GM19023 (cell line): Measurements from ENCODE around the gene RUVBL1.

Experiments
- ATAC-seq: cut with Tn5 transposase; IDR thresholded peaks from one replicate; pipeline ENCODE4 v1.9.1; 2021; ENCODE audit warnings: mild to moderate bottlenecking, moderate library complexity; ENCODE audit not compliant: unreplicated experiment

RUVBL1 gene

DNA sequence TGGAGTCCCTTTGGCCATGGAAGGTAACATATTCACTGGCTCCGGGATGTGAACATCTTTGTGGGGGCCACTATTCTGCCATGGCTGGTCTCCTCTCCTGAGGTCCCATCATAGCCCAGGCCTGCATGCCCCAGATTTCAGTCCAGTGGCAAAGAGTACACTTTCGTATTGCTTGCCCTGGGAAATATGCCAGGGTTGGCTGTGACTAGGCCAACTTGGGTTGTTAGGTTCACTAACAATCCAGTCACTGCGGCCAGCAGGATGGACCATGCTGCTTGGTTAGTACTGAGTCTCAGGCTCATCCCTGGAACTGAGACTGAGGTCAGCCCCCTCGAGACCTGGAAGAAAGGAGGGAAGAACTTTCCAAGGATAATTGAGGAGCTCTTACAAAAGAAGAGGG is 19.9 kb upstream of the RUVBL1 start:
- ATAC-seq, result no peak

DNA sequence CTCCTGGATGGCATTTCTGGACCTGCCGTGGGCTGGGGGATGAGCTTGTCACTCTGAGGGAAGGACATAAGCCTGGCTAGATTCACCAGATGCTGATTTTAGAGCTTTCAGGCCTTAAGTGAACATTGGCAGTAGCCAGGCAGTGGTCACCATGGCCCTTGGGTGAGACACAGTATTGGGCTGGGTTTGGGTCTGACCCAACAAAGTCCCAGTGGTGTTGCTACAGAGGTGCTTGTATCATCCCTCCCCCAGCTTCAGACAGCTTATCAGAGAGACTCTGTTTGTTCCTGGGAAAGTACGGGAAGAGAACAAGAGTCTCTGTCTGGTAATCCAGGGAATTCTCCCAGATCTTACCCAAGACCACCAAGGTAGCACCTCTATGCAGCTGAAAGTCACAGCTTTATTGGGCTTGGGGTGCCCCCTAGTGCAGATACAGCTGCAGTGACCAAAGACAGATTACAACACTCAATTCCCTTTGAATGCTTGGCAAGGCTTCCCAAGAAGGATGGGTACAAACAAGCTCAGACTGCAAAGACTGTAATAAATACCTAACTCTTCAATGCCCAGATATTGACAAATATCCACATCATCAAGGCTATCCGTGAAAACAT is 9.8 kb upstream of the RUVBL1 start:
- no peak for ATAC-seq

DNA sequence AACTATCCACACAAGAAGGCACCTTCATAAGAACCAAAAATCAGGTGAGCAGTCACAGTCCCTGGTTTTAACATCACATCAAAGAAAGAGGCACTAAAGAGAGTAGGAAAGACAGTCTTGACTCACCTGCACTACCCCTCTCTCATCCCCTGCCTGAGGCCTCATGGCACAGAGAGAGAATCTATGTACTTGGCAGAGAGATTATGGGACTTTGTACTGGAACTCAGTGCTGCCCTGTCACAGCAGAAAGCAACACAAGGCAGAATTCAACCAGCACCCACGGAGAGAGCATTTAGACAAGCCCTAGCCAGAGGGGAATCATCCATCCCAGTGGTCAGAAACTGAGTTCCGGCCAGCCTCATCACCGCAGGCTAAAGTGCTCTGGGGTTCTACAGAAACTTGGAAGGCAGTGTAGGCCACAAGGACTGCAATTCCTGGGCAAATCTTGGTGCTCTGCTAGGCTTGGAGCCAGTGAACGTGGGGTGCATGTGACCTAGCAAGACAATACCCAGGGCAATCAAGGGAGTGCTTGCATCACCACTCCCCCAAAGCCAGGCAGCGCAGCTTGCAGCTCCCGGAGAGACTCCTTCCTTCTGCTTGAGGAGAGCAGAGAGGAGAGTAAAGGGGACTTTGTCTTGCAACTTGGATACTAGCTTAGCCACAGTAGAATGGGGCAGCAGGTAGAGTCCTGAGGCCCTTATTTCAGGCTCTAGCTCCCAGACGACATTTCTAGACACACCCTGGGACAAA is 8.5 kb upstream of the RUVBL1 start:
- no peak for ATAC-seq

DNA sequence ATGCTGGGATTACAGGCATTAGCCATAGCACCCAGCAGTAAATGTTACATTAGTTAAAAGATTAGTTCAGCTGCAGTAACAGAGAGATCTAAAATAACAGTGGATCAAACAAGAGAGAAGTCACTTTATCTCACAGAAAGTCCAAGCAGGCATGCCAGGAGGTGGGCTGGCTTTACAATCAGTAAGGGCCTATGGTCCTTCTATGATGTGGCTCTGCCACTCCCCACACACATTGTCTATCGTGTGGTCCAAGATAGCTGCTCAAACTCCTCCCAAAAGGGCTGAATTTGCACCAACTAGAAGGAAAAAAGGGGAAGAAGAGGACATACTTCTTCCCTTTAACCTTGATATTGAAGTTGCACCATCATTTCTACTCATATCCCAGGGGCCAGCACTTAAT is 4.6 kb upstream of the RUVBL1 start:
- no peak for ATAC-seq

DNA sequence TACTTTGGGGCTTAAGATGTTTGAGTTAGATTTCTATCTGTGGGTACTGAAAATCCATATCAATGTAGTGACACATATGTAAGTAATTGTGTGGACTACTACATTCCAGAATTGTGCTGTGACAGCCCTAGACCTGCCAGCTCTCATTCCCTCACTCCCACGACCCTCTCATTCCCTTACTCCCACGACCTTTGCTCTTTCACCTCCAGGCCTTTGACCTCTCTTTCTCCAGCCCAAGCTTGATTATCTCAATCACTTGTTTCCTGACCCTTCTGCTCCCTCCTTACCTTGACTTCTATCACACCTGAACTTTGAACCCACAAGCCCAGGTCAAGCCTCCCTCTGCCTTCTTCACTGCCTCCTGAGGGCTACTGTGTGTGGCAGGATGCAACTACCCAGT is 3.6 kb upstream of the RUVBL1 start:
- no peak for ATAC-seq

DNA sequence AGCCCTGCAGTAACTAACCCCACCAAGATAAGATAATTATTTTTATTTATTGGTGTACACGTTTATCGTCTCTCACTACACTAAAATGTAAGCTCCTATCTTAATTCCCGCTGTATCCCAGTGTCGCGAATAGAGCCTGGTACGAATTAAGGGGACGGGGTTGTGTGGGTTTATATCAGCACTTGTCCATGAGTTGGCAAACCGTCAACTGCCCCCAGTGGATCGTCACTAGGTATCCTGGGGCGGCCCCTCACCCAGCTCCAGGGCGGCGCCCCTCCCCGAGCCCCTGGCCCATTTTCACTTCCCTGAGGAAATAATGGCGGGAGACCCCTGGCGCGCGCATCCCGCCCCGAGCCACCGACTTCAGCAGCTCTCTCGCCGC is 465 bp downstream of the RUVBL1 start:
- no peak for ATAC-seq

DNA sequence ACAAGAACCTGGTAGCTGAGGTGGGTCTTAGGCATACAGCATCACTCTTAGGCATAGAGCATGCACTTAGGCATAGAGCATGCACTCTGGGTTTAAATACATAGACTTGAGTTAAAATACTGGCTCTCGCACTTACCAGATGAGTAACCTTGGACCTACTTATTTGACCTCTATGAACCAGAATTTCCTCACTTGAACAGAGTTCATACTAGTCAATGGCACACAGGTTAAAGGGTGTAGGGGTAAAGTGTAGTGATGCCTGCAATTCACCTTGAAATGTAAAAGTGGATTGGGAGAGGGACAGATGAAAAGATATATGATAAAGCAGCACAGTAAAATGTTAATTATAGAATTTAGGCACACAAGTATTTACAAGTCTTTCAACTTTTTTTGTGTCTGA is 1.6 kb downstream of the RUVBL1 start:
- no peak for ATAC-seq

DNA sequence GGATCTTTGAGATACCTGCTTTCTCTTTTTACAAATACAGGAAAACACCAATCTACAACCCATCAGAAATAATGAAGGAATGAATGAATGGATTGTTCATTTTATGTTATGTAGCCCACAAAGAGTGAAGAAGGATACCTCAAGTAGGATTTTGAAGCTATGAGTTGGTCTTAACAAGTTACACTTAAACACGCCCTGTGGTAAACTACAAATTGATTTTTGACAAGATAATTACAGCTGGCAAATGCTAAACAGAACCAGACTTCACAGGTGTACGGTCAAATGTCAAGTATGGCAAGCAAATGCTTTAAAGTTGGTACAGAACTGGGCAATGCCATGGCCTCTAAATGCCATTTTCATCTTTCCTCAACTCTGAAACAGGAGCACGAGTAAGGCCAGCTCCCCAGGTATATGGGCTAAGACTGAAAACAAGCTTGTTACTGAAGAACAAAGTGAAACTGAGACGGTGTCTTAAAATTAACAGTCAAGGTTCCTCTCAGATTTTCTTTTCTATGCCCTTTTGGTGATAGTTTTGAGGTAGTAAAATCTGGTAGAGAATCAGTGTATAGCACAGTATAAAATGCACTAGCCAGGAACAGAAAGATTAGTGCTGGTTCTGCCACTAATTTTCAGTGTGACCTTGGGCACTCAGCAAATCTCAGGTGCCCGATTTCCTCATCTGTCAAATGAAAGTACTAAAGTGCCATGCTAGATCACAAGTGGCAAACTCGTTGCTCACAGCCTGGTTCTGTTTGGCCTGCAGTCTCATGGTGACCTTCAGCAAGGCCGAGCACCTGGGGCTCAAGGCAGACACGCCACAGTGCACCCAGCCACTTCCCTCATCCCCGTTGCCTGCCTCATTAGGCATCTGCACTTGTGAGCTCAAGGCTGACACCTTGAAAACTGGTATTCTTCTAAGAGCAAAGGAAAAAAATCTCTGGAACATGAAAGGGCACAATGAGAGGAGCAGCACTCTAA is 9.5 kb downstream of the RUVBL1 start:
- ATAC-seq, result no peak

DNA sequence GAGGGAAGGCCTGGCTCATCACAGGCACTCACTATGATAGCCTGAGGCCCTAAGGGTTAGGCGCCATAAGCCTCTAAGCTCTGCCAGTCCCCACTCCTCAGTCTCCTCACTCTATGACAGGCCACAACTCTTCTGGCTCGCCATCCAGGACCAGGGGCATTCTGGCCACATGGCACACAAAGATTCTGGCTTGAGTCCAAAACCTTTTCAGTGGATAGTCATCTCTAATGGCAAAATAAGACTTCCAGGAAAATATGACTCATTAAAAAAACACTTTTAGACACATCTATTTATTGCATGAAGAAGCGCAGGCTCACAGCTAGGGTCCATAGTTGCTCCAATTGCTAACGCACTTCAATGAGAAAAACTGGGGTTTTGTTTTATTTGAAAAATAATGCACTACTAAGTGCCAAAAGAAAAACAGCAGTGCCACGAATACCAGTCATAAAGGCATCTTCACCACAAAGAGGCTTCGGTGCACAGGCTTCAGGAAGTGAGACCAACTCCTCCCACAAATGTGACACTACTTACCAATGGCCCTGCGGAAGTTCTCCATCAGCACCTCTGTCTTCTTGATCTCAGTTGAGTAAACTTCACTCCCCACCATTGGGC is 11.1 kb downstream of the RUVBL1 start:
- no peak for ATAC-seq

DNA sequence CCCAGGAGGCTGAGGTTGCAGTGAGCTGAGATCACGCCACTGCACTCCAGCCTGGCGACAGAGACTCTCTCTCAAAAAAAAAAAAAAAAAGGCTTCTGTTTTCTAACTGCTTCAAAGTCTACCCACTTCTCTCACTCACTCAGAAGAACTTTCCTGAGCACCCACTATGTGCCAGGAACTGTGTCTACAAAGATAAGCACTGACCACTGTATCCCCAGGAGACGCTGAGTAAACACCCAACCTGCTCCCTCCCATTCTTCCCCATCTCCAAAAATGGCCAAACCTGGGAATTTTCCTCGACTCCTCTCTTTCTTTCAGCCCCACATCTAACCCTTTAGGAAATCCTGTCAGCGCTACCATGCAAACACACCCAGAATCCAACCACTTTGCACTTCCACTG is 12.5 kb downstream of the RUVBL1 start:
- no peak for ATAC-seq

DNA sequence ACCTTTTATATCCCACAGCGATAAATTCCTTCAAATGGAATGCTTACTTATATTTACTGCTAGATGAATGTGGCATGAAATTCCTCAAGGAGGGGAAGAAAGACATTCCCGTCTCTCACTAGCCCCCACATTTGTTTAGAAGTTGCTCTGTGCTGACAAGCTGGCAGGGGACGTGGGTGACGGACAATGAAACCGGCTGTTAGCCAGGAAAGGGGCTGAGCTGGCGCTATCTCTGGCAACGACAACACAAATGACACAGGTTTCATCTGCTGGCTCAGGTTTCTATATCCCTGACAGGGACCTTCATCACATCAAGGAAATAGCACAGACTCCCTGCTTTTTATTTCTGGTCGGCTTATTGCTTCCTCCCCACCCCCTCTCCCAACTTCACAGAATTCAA is 15.8 kb downstream of the RUVBL1 start:
- ATAC-seq, result no peak

DNA sequence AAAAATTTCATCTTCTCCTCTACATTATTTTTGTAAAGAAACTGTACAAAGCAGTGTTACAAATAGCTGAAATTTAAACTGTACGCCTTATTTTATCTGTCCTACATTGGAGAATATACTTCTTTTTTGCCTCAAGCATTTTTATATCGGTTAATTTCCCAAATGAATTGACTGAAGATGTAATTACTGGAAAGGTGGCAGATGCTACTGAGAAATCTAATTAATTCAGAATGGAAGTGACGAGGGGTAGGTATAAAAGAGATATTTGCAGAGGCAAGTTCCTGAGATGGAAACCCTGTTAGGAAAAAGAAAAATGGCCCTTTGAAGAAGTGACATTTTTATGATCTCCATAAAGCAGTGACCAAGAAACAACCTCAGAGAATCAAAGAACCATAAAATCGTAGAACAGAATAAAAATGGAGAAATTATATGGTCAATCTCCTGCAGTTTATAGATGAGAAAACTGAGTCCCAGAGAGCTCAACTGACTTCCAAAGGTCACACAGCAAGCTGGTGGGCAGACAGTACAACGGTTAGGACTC is 20.4 kb downstream of the RUVBL1 start:
- no peak for ATAC-seq

DNA sequence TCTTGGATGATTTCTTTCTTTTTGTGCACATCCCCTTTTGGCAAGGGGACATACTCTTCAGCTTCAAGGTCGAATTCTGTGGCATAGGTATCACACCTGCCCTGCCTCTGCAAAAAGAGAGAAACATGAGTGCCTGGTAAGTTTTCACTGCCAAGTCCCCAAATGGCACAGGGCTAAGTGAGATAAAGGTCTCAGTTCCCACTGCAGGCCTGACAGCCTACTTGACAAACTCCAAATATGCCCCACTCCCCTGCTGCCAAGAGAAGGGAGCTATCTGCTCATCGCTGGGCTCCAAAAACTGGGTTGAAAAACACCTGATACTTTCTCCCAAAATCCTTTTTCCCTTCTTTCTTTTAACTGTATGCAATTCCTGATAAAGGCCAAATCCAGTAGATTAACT is 23.0 kb downstream of the RUVBL1 start:
- ATAC-seq, result no peak

DNA sequence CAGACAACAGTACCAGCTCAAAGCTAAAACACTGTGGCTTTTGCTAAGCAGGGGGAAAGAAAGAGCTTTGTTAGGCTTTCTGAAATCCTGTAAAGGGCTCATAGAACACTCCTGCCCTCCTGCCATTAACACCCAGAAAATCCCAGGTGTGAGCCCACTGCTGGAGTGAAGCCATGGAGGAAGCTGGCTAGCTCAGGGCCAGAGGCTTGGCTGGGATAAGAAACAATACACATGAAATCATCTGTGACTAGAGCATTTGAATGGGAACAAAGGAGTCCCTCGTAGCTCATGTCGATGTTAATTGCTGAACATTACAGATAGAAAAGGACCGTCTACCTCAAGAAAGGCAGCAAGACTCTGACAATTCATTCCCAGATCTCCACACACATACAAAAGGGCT is 23.5 kb downstream of the RUVBL1 start:
- ATAC-seq, result no peak

DNA sequence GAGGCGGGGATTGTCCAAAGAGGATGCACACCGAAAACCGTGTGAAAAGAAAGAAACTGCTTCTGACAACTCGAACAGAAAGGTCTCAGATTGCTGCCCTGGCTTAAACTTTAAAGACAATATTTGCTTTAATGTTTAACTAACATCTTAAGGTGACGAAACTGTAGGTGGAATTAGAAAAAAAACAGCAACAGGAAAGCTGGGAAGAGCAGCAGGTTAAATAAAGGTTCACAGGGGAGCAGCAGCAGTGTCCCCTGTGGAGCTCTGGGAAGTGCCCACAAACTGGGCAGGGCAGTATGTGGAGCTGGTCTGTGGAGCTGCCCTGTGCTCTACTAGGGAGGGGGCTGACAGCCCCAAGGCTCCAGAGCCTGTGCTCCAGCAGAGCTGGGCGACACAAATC is 25.4 kb downstream of the RUVBL1 start:
- ATAC-seq, result no peak

DNA sequence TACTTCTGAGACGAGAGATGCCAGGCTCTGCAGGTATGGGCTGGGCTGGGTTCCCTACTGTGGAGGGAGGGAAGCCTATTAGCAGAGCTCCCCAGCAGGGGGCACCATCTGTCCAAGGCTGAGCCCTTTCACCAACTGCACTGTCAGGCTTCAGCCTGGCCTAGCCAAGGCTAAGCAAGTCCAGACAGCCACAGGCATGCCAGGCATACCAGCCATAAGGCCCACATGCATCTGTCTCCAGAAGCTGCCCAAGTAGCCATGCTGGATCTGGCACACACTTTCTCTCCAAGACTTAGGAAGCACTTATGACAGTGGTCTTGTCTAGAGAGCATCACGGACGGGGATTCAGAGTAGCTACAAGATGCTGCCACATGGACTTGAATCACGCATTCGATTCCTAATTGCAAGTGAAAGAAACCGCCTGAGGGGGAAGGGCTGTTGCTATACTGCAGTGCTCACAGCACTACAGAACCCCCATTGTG is 28.3 kb downstream of the RUVBL1 start:
- ATAC-seq, result peak; percentile 85

DNA sequence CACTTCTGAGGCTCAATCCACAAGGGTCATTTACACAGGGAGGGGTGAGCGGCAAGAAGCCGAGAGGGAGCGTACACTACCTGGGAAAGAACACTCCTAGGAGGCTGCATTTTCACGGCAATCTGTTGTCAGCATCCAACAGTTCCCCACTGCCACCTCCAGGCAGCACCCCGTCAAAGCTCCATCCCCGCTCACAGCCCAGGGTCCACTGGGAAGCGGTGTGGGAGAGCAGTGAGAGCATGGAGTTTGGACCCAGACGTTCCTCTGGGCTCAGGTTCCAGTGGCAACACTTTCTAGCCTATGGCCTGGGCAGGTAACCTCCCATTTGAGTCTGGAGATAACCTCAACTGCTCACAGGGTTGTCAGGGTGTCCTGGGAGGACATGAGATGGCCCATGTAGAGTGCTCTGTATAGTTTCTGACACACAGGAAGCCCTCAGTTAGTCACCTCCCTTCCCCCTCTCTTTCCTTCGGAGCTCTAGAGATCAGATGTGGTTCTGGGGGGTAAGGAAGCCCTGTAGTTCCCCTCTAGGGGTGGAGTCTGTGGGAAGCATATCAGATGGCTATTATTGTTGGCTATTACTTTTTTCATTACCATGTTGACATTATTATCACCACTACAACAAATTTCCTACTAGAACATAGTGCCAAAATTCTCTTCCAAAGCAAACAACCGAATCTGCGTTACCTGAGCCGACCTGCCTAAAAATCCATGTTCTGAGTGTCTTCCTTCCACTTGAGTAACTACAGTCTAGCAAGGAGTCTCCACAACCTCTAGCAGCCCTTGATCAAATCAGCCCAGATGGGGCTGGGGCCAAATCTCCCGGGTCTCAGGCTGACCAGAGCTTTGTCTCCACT is 29.1 kb downstream of the RUVBL1 start:
- no peak for ATAC-seq

DNA sequence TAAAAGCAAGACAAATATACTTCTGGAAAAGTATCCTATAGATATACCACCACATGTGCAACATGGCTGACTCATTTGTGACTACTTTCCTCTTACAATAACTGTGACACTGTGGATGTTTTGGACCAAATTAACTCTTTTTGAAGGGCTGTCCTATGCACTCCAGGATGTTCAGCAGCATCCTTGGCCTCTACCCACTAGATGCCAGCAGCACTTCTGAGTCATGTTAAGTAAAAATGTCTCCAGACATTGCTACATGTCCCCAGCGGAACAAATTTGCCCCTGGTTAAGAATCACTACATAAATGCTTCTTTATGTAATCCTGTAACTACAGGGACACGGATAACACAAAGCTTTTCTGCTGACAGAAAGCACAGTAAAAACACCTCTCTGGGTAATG is 32.0 kb downstream of the RUVBL1 start:
- no peak for ATAC-seq

DNA sequence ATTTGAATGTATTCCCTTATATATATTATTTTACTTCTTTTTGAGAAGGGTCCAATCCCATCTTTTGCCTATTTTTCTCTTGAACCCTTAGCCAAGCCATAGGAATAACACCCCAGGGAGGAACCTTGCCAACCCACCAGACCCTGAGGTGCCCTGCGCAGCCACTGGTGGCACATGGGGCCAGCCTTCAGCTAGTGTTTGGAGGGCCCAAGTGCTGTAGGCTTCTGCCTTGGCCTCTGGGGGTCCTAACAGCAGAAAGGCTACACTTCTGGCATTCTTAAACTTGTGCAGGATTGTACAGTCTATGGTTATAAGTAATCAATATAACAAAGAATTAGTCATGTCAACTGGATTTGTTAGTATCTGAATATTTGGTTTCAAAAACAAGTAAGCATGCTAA is 34.5 kb downstream of the RUVBL1 start:
- ATAC-seq, result no peak

DNA sequence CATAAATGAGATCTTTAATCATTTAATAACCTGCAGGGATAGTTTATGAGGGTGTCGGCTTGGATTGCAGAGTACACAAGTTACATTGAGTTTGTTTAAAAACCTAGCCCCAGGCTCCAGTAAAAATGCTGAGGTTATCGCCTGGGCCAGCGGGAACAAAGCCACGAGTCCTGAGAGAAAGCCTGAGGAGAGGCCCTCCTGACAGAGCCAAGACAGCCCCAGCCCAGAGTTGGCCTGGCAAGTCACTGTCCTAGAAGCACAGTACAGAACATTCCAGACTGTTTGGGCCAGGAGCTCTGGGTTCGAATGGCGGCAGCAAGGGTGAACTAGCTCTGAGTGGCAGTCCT is 39.0 kb downstream of the RUVBL1 start:
- no peak for ATAC-seq
